HG03575 (cell line): ENCODE results near the gene ERICH3.

Source experiments
- ATAC-seq: cut with Tn5 transposase; IDR thresholded peaks from one replicate; pipeline ENCODE4 v1.9.1; 2021; ENCODE audit not compliant: unreplicated experiment, insufficient number of reproducible peaks, low FRiP score; ENCODE audit errors: extremely low read depth

ERICH3 gene

DNA sequence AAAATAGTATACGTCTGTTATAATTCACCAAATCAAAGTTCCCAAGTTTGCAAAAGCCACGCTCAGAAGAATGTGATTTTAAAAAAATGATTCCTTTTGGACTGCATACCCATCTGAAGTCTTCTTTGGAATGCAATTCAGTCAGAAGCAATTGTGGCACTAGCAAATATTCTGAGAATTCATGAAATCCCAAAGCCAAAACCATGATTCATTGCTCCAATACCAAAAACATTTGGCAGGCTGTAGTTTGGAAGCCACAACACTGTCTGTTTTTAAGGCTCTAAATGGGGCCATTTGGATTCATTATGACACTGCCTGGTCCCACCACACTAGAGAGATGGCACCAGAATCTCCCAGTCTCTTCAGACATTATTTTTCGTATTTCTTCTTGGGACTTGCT lies 139.4 kb downstream of the ERICH3 start:
- no peak for ATAC-seq

DNA sequence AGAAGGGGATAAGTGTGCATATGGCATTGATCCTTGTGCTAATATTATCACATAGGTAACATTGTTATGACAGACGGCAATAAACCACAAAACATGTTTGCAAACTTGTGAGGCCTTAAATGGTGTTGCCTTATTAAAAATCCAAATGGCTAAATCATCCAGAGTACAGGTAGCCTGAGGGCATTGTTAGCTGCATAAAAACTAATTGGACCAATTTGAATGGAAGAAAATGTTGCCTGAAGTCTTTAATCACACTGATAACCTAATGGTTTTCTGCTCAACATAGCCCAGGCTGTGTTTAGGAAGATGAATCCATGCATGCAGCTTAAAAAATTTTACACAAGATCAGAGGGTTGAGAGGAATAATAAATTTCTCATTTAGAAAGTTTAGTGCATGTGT lies 141.8 kb downstream of the ERICH3 start:
- no peak for ATAC-seq

DNA sequence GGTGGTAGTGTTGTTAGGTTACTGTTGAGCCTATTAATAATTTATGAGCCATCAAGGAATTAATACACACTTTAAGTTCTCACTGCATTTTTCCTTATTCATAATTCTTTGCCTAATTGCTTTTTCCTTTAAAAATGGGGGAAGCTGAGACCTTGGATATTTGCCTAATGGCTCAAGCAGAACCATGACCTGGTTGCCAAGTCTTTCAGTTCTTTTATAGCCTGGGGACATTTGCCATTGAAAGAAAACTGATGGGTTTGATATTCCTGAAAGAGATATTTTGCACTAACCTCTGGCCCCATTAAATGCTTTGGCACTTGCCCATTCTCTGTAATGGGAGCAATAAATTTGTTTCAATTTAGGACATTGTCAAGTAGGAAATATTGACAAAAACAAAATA lies 142.7 kb downstream of the ERICH3 start:
- no peak for ATAC-seq

DNA sequence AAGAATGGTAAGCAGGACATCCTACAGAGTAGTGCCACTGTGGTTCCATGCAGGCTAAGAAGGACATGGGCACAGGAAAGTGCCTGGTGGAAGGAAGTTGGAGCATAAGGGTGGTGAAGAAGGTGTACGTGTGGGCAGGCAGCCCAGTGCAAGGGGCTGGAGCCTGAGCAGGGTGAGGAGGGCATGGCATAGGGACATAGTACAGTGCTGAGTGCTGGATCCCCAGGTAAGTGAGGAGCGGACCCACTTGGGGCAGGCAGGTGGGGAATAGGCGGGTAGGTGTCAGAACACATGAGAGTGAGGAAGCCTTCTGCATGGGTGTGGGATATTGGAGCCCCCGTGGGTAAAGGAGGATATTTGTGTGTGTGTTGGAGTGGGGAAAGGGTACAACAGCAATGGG lies 145.5 kb downstream of the ERICH3 start:
- no peak for ATAC-seq

- no peak for ATAC-seq
These were observed 146.9 kb downstream of the ERICH3 start for GRCh38 chr1:74526708-74527107.

DNA sequence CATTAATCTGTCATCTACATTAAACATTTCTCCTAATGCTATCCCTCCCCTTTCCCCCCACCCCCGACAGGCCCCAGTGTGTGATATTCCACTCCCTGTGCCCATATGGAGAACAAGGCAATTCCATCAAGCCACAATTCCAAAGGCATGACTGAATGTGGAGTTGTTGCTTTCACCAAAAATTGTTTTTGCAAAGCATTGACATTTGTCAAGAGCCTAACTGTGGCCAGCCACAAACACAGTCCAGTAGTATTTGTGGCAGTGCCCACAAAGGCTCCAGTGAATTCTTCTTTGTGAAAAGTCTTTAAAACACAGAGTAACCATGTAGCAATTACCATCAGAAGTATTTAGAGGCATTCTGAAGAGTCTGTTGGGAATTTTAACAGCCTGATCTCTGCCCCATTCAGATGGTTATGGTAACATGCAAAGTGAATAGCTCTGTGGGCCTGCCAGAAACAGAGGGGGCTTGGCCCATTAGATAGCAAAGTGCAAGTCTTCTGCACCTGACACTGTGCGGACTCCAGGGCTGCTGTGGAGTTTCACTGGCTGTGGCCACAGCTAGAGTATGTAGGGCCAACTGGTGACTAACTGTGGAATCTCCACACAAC lies 149.6 kb downstream of the ERICH3 start:
- ATAC-seq: no peak

- ATAC-seq: no peak
These were observed 151.4 kb downstream of the ERICH3 start for GRCh38 chr1:74522148-74522547.
